ENCODE results near the gene SLC24A5. TPM values are rescaled to one million over a fixed set of nuclear protein-coding genes. Genes with fewer than 3 reads are reported as not detected.

The SLC24A5 gene
- polyA plus RNA-seq, 4 donors = 0.17 to 0.93 (median 0.49) TPM

- DNase-seq (ENCODE audit: low read depth in 4 of 4, low spot score in 3 of 4) = no peak
Measured at GRCh38 chr15:48182749-48183148, 62.0 kb downstream of the SLC24A5 start.

- no peak for DNase-seq (ENCODE audit: low read depth in 4 of 4, low spot score in 3 of 4)
Measured at GRCh38 chr15:48185529-48185928, 64.7 kb downstream of the SLC24A5 start.

GRCh38 chr15:48186271-48186670, 65.5 kb downstream of the SLC24A5 start:
- DNase-seq (ENCODE audit: low read depth in 4 of 4, low spot score in 3 of 4) = no peak

DNA sequence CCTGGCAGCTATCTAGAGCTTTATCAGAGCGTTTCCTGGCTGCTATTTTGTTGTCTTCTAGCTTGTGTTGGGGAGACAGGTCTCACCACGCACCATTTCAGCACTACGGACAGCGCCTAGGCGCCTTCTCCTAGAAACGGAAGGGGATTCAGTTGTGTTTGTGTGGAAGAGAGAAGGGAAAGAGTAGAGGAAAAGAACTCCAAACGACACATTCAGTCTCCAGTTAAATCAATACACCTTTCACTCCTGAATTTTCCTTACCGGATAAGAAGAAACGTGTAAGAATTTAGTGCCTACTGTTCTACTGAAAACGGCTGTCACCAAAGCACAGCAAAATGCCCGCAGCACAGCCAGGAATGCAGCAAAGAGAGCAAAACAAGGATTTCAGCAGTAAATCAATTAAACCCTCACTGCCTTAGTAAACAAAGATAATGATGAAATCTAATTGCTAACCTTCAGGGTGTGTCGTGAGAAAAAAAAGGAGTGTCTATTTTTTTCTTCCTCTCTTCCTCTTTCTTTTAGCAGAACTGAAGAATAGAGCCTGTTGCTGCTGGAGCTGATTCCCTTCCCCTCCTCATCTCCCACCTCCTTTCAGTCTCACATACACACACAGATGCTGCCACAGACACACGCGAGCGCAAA, 70.3 kb downstream of the SLC24A5 start:
- DNase-seq (ENCODE audit: low read depth in 4 of 4, low spot score in 3 of 4) = peak; percentile 84 to 89 (median 86)

DNA sequence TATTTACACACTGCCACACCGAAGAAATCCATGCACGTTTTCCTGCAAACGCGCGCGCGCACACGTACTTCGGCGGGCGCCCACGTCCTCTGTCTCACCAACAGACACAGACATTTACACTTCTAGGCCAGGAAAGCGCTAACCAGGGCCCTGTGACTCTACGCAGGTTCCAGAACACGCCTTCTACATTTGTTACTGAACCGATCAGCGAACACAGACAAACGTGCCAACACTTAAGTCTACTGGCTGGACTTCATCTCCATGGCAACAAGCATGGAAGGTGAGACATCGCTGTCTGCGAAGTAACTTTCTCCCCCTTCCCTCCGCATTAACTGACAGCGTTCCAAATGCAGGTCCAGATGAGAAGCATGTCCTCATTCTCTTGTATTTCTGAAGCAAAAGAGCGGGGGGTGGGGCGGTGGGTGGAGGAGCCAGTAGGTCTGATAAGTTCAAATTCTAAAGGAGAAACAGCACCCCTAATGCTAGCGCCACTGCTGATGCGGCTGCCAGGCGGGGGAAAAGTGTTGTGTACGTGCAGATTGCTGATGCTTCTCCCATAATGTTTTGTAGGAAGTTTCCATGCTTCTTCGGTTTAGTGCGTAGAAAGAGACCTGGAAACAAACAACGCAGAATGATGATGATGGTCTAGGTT, 70.9 kb downstream of the SLC24A5 start, which contains the start of gene CTXN2:
Gene CTXN2, plus strand, starts transcription at position 92 of the 652 bp plus-strand sequence. CDS start 9,636 bp downstream, outside the sequence.
- no peak for DNase-seq (ENCODE audit: low read depth in 4 of 4, low spot score in 3 of 4)

Other genes with a start within 250 kb of the SLC24A5 start
- gene MYEF2, start 57.3 kb downstream of the SLC24A5 start, polyA plus RNA-seq (ENCODE audit: insufficient read length in 4 of 4) = 100 to 1,000 TPM in 1 of 4 donors, 10 to 100 TPM in 3; 83.5 to 103 (median 92.7) TPM
- gene CTXN2, start 70.7 kb downstream of the SLC24A5 start, polyA plus RNA-seq (ENCODE audit: insufficient read length in 4 of 4) = under 1 TPM in 2 of 4 donors, not detected in 2; 0.05 to 0.18 TPM
- gene SLC12A1, start 85.3 kb downstream of the SLC24A5 start, polyA plus RNA-seq (ENCODE audit: insufficient read length in 4 of 4) = 100 to 1,000 TPM; 346 to 671 (median 502) TPM
- gene DUT, start 210.4 kb downstream of the SLC24A5 start, polyA plus RNA-seq (ENCODE audit: insufficient read length in 4 of 4) = 100 to 1,000 TPM; 162 to 178 (median 168) TPM

Measured in right renal pelvis (tissue), 4 donors.